Astrocyte (in vitro differentiated cells and primary cell): Measurements from ENCODE around the gene TMEM106A. TPM values are rescaled to one million over a fixed set of nuclear protein-coding genes. Genes with fewer than 3 reads are reported as not detected.

Source experiments
- DNase-seq: peaks from one replicate; pipeline ENCODE4 v3.0.0-alpha.2; 2010; ENCODE audit warnings: low read depth
- FAIRE-seq: peaks from 2 replicates; lab custom pipeline; 2011; peaks lifted over from hg19 to GRCh38; lab: Jason Lieb, UNC
- H2AFZ ChIP-seq: 2 replicates; pipeline ENCODE4 v1.6.0; 2012; ENCODE audit warnings: low read depth, low read length, inconsistent platforms
- H3K27ac ChIP-seq: 2 replicates; pipeline ENCODE4 v1.5.1; 2011; ENCODE audit warnings: low read depth, low read length, inconsistent platforms
- H3K27me3 ChIP-seq: 2 replicates; pipeline ENCODE4 v1.6.0; 2011; ENCODE audit warnings: low read length, inconsistent platforms; ENCODE audit not compliant: insufficient read depth
- H3K36me3 ChIP-seq: 2 replicates; pipeline ENCODE4 v1.5.1; 2011; ENCODE audit warnings: low read length, inconsistent platforms; ENCODE audit not compliant: insufficient read depth
- H3K4me1 ChIP-seq: 2 replicates; pipeline ENCODE4 v1.5.1; 2011; ENCODE audit warnings: low read length, inconsistent platforms; ENCODE audit not compliant: insufficient read depth
- H3K4me2 ChIP-seq: 2 replicates; pipeline ENCODE4 v1.6.0; 2012; ENCODE audit warnings: low read length, inconsistent platforms
- H3K4me3 ChIP-seq: 2 replicates; pipeline ENCODE4 v1.5.1; 2011; ENCODE audit warnings: low read depth, mild to moderate bottlenecking, low read length, inconsistent platforms; ENCODE audit not compliant: insufficient read depth
- H3K79me2 ChIP-seq: 2 replicates; pipeline ENCODE4 v1.6.0; 2012; ENCODE audit warnings: mild to moderate bottlenecking, low read length, inconsistent platforms; ENCODE audit not compliant: insufficient read depth
- H3K9ac ChIP-seq: 2 replicates; pipeline ENCODE4 v1.6.0; 2012; ENCODE audit warnings: mild to moderate bottlenecking, low read length, inconsistent platforms
- H3K9me3 ChIP-seq: 2 replicates; pipeline ENCODE4 v1.5.1; 2012; ENCODE audit warnings: low read depth, mild to moderate bottlenecking, low read length, inconsistent platforms; ENCODE audit not compliant: insufficient read depth
- H4K20me1 ChIP-seq: 2 replicates; pipeline ENCODE4 v1.6.0; 2012; ENCODE audit warnings: low read length, inconsistent platforms; ENCODE audit not compliant: insufficient read depth
- H3K27ac Mint-ChIP-seq: one replicate; pipeline ENCODE4 v1.8.0; 2021; ENCODE audit warnings: mild to moderate bottlenecking, mixed read lengths; ENCODE audit not compliant: unreplicated experiment
- H3K27me3 Mint-ChIP-seq: one replicate; pipeline ENCODE4 v1.8.0; 2021; ENCODE audit warnings: low read depth, mixed read lengths; ENCODE audit not compliant: unreplicated experiment
- H3K36me3 Mint-ChIP-seq: one replicate; pipeline ENCODE4 v1.8.0; 2021; ENCODE audit warnings: low read depth, mixed read lengths; ENCODE audit not compliant: unreplicated experiment
- H3K4me1 Mint-ChIP-seq: one replicate; pipeline ENCODE4 v1.8.0; 2021; ENCODE audit warnings: low read depth, mixed read lengths; ENCODE audit not compliant: unreplicated experiment
- H3K4me3 Mint-ChIP-seq: one replicate; pipeline ENCODE4 v1.8.0; 2021; ENCODE audit warnings: mild to moderate bottlenecking, moderate library complexity, mixed read lengths; ENCODE audit not compliant: unreplicated experiment
- H3K9me3 Mint-ChIP-seq: one replicate; pipeline ENCODE4 v1.8.0; 2021; ENCODE audit warnings: mild to moderate bottlenecking, mixed read lengths; ENCODE audit not compliant: unreplicated experiment
- EZH2 ChIP-seq: IDR thresholded peaks from 2 replicates; pipeline ENCODE4 v1.6.1; 2012; ENCODE audit warnings: mild to moderate bottlenecking, low read length, inconsistent platforms; ENCODE audit not compliant: insufficient read depth
- total RNA-seq: library from RNA; stranded (reverse); gene quantifications from 2 replicates; pipeline ENCODE4 v1.2.1, GENCODE V29; 2021
- TF ChIP-seq, protein P1 (sequence below): IDR thresholded peaks from 2 replicates; pipeline ENCODE4 v1.5.1; 2011; ENCODE audit warnings: low read depth, mild to moderate bottlenecking, inconsistent platforms, low read length, moderate library complexity; ENCODE audit not compliant: insufficient read depth

Gene TMEM106A
- total RNA-seq, 1 donor from 2014 or later = 10.1 TPM

- peaks cover 38% of the 10 kb centered on the region for H3K79me2 ChIP-seq
- peak; percentile 95 for DNase-seq
- H3K27ac Mint-ChIP-seq = no peak overlapping the region
These were observed 39.8 kb upstream of the TMEM106A start for GRCh38 chr17:43171586-43172487.

GRCh38 chr17:43175213-43176118 is 36.2 kb upstream of the TMEM106A start:
- Mint-ChIP-seq H3K9me3 (no peaks in the 10 kb centered on the region), H3K4me1 (peaks cover 15% of the 10 kb centered on the region), H3K36me3 (peaks cover 11% of the 10 kb centered on the region), H3K4me3 (no peak overlapping the region), H3K27ac (peak overlapping the region; percentile 37), H3K27me3 (no peaks in the 10 kb centered on the region)
- FAIRE-seq = peak; percentile 37
- H3K4me3 ChIP-seq = no peak overlapping the region
- H4K20me1 ChIP-seq = peaks cover 8% of the 10 kb centered on the region
- H3K4me1 ChIP-seq = peaks cover 23% of the 10 kb centered on the region
- H3K27ac ChIP-seq = peak overlapping the region; percentile 57
- H3K9me3 ChIP-seq = no peaks in the 10 kb centered on the region
- H2AFZ ChIP-seq = no peak overlapping the region
- peaks cover 24% of the 10 kb centered on the region for H3K36me3 ChIP-seq
- H3K9ac ChIP-seq = peak overlapping the region; percentile 26
- H3K79me2 ChIP-seq = peaks cover 28% of the 10 kb centered on the region
- H3K4me2 ChIP-seq = peak overlapping the region; percentile 59
- H3K27me3 ChIP-seq = no peaks in the 10 kb centered on the region
- peak; percentile 76 for DNase-seq
- TF ChIP-seq, protein P1, sequence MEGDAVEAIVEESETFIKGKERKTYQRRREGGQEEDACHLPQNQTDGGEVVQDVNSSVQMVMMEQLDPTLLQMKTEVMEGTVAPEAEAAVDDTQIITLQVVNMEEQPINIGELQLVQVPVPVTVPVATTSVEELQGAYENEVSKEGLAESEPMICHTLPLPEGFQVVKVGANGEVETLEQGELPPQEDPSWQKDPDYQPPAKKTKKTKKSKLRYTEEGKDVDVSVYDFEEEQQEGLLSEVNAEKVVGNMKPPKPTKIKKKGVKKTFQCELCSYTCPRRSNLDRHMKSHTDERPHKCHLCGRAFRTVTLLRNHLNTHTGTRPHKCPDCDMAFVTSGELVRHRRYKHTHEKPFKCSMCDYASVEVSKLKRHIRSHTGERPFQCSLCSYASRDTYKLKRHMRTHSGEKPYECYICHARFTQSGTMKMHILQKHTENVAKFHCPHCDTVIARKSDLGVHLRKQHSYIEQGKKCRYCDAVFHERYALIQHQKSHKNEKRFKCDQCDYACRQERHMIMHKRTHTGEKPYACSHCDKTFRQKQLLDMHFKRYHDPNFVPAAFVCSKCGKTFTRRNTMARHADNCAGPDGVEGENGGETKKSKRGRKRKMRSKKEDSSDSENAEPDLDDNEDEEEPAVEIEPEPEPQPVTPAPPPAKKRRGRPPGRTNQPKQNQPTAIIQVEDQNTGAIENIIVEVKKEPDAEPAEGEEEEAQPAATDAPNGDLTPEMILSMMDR = no peak
- TF ChIP-seq EZH2 = no peak

More at GRCh38 chr17:43171586-43172487, 39.8 kb upstream of the TMEM106A start:
- H3K4me3 Mint-ChIP-seq = no peak overlapping the region
- H3K4me1 Mint-ChIP-seq = peaks cover 15% of the 10 kb centered on the region
- H3K4me2 ChIP-seq = peak overlapping the region; percentile 95
- TF ChIP-seq EZH2 = no peak
- TF ChIP-seq, protein P1 = no peak
- peak; percentile 37 for FAIRE-seq
- H3K9ac ChIP-seq = peak overlapping the region; percentile 92
- H3K36me3 Mint-ChIP-seq = peaks cover 9% of the 10 kb centered on the region
- H3K4me3 ChIP-seq = peak overlapping the region; percentile 90
- no peaks in the 10 kb centered on the region for H3K27me3 Mint-ChIP-seq
- H3K27ac ChIP-seq = peak overlapping the region; percentile 94
- no peaks in the 10 kb centered on the region for H4K20me1 ChIP-seq
- H3K4me1 ChIP-seq = peaks cover 23% of the 10 kb centered on the region
- no peaks in the 10 kb centered on the region for H3K9me3 Mint-ChIP-seq
- peaks cover 9% of the 10 kb centered on the region for H3K36me3 ChIP-seq
- H3K27me3 ChIP-seq = no peaks in the 10 kb centered on the region
- H2AFZ ChIP-seq = peak overlapping the region; percentile 90
- H3K9me3 ChIP-seq = no peaks in the 10 kb centered on the region
